ENCODE data around the gene DDX3X. TPM values are rescaled to one million over a fixed set of nuclear protein-coding genes. Genes with fewer than 3 reads are reported as not detected.

DDX3X gene
- 159 to 356 TPM (median 191 TPM) in 5 replicates for total RNA-seq (2022; extraction: Qiagen RNA extraction)

DNA sequence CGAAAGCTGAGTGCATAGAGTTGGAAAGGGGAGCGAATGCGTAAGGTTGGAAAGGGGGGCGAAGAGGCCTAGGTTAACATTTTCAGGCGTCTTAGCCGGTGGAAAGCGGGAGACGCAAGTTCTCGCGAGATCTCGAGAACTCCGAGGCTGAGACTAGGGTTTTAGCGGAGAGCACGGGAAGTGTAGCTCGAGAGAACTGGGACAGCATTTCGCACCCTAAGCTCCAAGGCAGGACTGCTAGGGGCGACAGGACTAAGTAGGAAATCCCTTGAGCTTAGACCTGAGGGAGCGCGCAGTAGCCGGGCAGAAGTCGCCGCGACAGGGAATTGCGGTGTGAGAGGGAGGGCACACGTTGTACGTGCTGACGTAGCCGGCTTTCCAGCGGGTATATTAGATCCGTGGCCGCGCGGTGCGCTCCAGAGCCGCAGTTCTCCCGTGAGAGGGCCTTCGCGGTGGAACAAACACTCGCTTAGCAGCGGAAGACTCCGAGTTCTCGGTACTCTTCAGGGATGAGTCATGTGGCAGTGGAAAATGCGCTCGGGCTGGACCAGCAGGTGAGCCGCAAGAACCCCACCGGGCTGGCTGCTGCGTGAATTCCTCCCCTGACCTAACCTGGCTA is at the start of gene DDX3X:
Gene DDX3X, plus strand, starts transcription at position 419 of the 619 bp plus-strand sequence. Its CDS starts 91 bp downstream, at position 510.

Other genes starting within 250 kb of the DDX3X start
- 25.8 to 36.2 TPM (median 27.9 TPM) in 5 replicates for gene USP9X, start 248.7 kb upstream of the DDX3X start, total RNA-seq (2022; extraction: Qiagen RNA extraction)
- not detected in 5 replicates for gene NYX, start 113.2 kb downstream of the DDX3X start, total RNA-seq (2022; extraction: Qiagen RNA extraction)